ENCODE results near the gene GPR157.

DNA sequence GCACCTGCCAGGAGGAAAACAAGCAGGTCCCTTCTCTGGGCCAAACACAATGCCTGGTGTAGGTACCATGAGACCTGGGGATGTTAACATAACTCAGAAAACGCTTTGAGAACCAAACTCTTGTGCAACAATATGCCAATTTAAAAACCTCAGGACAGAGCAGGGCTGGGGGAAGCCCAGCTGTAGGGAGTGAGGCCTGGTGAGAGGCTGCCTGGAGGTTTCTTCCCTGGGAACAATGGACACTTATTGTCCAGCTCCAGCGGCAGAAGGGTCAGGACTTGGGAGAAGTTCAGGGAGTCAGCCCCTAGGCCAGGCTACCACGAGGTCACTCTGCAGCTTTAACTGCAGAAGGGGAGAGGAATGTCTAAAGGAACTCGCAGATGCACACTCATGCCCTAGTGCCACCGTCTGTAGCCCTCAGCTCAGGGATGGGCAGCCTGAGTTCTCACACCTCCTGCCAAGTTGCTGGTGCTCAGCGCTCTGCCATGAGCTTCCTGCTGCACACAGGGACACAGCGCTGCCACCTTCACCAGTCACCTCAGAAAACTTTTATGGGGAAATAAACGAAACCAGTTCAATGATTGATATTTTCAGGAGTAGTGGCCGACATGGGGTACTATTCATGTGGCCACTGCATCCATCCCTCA lies 8.5 kb downstream of the GPR157 start:
- TF ChIP-seq, protein P1, sequence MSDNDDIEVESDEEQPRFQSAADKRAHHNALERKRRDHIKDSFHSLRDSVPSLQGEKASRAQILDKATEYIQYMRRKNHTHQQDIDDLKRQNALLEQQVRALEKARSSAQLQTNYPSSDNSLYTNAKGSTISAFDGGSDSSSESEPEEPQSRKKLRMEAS (IDR thresholded peaks at IDR 0.05): no peak
- TF ChIP-seq YY1 (IDR thresholded peaks at IDR 0.05; ENCODE audit: low read depth) (no peak), CEBPB (IDR thresholded peaks at IDR 0.05) (no peak), EP300 (IDR thresholded peaks at IDR 0.05; ENCODE audit: borderline replicate concordance) (no peak), EGR1 (IDR thresholded peaks at IDR 0.05) (no peak), ZBTB7A (IDR thresholded peaks at IDR 0.05; ENCODE audit: low read depth) (no peak), TCF12 (IDR thresholded peaks at IDR 0.05; ENCODE audit: low read depth) (no peak), TEAD4 (IDR thresholded peaks at IDR 0.05) (no peak), RAD21 (IDR thresholded peaks at IDR 0.05; ENCODE audit: low read depth) (no peak)
- TF ChIP-seq, protein P2, sequence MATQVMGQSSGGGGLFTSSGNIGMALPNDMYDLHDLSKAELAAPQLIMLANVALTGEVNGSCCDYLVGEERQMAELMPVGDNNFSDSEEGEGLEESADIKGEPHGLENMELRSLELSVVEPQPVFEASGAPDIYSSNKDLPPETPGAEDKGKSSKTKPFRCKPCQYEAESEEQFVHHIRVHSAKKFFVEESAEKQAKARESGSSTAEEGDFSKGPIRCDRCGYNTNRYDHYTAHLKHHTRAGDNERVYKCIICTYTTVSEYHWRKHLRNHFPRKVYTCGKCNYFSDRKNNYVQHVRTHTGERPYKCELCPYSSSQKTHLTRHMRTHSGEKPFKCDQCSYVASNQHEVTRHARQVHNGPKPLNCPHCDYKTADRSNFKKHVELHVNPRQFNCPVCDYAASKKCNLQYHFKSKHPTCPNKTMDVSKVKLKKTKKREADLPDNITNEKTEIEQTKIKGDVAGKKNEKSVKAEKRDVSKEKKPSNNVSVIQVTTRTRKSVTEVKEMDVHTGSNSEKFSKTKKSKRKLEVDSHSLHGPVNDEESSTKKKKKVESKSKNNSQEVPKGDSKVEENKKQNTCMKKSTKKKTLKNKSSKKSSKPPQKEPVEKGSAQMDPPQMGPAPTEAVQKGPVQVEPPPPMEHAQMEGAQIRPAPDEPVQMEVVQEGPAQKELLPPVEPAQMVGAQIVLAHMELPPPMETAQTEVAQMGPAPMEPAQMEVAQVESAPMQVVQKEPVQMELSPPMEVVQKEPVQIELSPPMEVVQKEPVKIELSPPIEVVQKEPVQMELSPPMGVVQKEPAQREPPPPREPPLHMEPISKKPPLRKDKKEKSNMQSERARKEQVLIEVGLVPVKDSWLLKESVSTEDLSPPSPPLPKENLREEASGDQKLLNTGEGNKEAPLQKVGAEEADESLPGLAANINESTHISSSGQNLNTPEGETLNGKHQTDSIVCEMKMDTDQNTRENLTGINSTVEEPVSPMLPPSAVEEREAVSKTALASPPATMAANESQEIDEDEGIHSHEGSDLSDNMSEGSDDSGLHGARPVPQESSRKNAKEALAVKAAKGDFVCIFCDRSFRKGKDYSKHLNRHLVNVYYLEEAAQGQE (IDR thresholded peaks at IDR 0.05; ENCODE audit: low read depth): no peak

Measured in Ishikawa (cell line).